ENCODE results near the gene VAV2.

GRCh38 chr9:133852431-133852830 is 139.7 kb downstream of the VAV2 start:
- TF ChIP-seq POLR2AphosphoS5 (IDR thresholded peaks at IDR 0.05): no peak
- TF ChIP-seq, protein P1, sequence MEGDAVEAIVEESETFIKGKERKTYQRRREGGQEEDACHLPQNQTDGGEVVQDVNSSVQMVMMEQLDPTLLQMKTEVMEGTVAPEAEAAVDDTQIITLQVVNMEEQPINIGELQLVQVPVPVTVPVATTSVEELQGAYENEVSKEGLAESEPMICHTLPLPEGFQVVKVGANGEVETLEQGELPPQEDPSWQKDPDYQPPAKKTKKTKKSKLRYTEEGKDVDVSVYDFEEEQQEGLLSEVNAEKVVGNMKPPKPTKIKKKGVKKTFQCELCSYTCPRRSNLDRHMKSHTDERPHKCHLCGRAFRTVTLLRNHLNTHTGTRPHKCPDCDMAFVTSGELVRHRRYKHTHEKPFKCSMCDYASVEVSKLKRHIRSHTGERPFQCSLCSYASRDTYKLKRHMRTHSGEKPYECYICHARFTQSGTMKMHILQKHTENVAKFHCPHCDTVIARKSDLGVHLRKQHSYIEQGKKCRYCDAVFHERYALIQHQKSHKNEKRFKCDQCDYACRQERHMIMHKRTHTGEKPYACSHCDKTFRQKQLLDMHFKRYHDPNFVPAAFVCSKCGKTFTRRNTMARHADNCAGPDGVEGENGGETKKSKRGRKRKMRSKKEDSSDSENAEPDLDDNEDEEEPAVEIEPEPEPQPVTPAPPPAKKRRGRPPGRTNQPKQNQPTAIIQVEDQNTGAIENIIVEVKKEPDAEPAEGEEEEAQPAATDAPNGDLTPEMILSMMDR (IDR thresholded peaks at IDR 0.05): no peak

All from breast epithelium (tissue), 3 donors.